Measurements from ENCODE around the gene TOMM34.
A peak's percentile ranks its signal among the peaks of the same experiment; 100 is the strongest.

- TF ChIP-seq CTCF (IDR thresholded peaks at IDR 0.05 in 8 of 11, conservative IDR thresholded peaks at IDR 0.05 in 3 of 11) (no peak), POLR2AphosphoS5 (IDR thresholded peaks at IDR 0.05) (peak; percentile 82 to 93 (median 86))
These were observed 50.1 kb downstream of the TOMM34 start, which contains the start of gene PABPC1L for GRCh38 chr20:44909872-44910689.

All from spleen (tissue), 7 donors.